IMR-90 (cell line): ENCODE measurements around the gene SLC6A16. TPM values are rescaled to one million over a fixed set of nuclear protein-coding genes. Genes with fewer than 3 reads are reported as not detected.

Experiments used
- ATAC-seq: fragments of 200-7000 bp; cut with Tn5 transposase; 2 replicates; pipeline ENCODE4 v1.9.1; 2020; ENCODE audit warnings: low read depth, mild to moderate bottlenecking, moderate library complexity
- BruUV-seq: library from RNA; stranded (reverse); fragments of 400-500 nt; replicated peaks from 2 replicates; lab custom pipeline; 2021; lab: Mats Ljungman, UMichigan
- CTCF ChIA-PET: fragments of 300-600 bp; formaldehyde crosslinking; extraction: SDS; loops from one replicate; lab custom pipeline; 2021; ENCODE audit warnings: antibody characterized with exemption; lab: Yijun Ruan, JAX
- POLR2A ChIA-PET: fragments of 300-600 bp; sonication (Branson Sonifier 250); formaldehyde crosslinking; loops from one replicate; lab custom pipeline; 2022; ENCODE audit warnings: antibody characterized with exemption; ENCODE audit not compliant: unreplicated experiment; lab: Charles Lee
- DNase-seq: peaks from one replicate; pipeline ENCODE4 v3.0.0; 2013
- H2AFZ ChIP-seq: replicated peaks from 2 replicates; pipeline ENCODE3; 2013; ENCODE audit warnings: low read length, mild to moderate bottlenecking; ENCODE audit not compliant: poor library complexity
- H2AK5ac ChIP-seq: 2 replicates; pipeline ENCODE4 v1.6.1; 2013; ENCODE audit warnings: low read depth, low read length, inconsistent platforms
- H2AK9ac ChIP-seq: replicated peaks from 2 replicates; pipeline ENCODE3; 2013; ENCODE audit warnings: mild to moderate bottlenecking, low read depth, low read length, moderate library complexity; ENCODE audit not compliant: poor library complexity
- H2BK120ac ChIP-seq: 2 replicates; pipeline ENCODE4 v1.6.1; 2013; ENCODE audit warnings: low read depth, low read length, inconsistent platforms
- H2BK15ac ChIP-seq: 3 replicates; pipeline ENCODE4 v1.6.1; 2013; ENCODE audit warnings: low read depth, low read length, inconsistent platforms
- H2BK20ac ChIP-seq: 2 replicates; pipeline ENCODE4 v1.6.1; 2013; ENCODE audit warnings: low read depth, mild to moderate bottlenecking, inconsistent platforms, low read length, moderate library complexity
- H2BK5ac ChIP-seq: 2 replicates; pipeline ENCODE4 v1.6.1; 2013; ENCODE audit warnings: mild to moderate bottlenecking, low read depth, low read length, inconsistent platforms; ENCODE audit not compliant: poor library complexity, severe bottlenecking
- H3K14ac ChIP-seq: replicated peaks from 2 replicates; pipeline ENCODE4 v1.6.1; 2013; ENCODE audit warnings: low read depth, low read length, inconsistent platforms
- H3K18ac ChIP-seq: 2 replicates; pipeline ENCODE4 v1.6.1; 2013; ENCODE audit warnings: low read depth, low read length, control low read depth
- H3K23ac ChIP-seq: 2 replicates; pipeline ENCODE4 v1.6.1; 2013; ENCODE audit warnings: low read depth, low read length, inconsistent platforms
- H3K27ac ChIP-seq: 2 replicates; pipeline ENCODE4 v1.5.1; 2013; ENCODE audit warnings: mild to moderate bottlenecking, control low read depth, low read length; ENCODE audit not compliant: insufficient read depth
- H3K27me3 ChIP-seq: 2 replicates; pipeline ENCODE4 v1.6.1; 2013; ENCODE audit warnings: low read length; ENCODE audit not compliant: control insufficient read depth, insufficient read depth
- H3K36me3 ChIP-seq: 2 replicates; pipeline ENCODE4 v1.6.1; 2013; ENCODE audit warnings: low read length, mixed read lengths; ENCODE audit not compliant: control insufficient read depth, insufficient read depth
- H3K4ac ChIP-seq: 2 replicates; pipeline ENCODE4 v1.6.1; 2013; ENCODE audit warnings: low read depth, low read length, inconsistent platforms
- H3K4me1 ChIP-seq: 2 replicates; pipeline ENCODE4 v1.6.1; 2013; ENCODE audit warnings: low read length, mixed read lengths; ENCODE audit not compliant: control insufficient read depth, insufficient read depth
- H3K4me2 ChIP-seq: 2 replicates; pipeline ENCODE4 v1.6.1; 2013; ENCODE audit warnings: low read depth, mild to moderate bottlenecking, control low read depth, low read length, moderate library complexity
- H3K4me3 ChIP-seq: 2 replicates; pipeline ENCODE4 v1.5.1; 2013; ENCODE audit warnings: low read depth, mild to moderate bottlenecking, control low read depth, low read length, moderate library complexity; ENCODE audit not compliant: insufficient read depth
- H3K56ac ChIP-seq: 2 replicates; pipeline ENCODE4 v1.6.1; 2013; ENCODE audit warnings: low read length, inconsistent platforms; ENCODE audit not compliant: insufficient read depth; ENCODE audit errors: extremely low read depth
- H3K79me1 ChIP-seq, 2 experiments: 2 replicates each; pipeline ENCODE4 v1.6.1; 2013; ENCODE audit warnings: low read length in 2 of 2, inconsistent platforms in 1 of 2, low read depth in 1 of 2
- H3K9ac ChIP-seq: 2 replicates; pipeline ENCODE4 v1.6.1; 2013; ENCODE audit warnings: low read depth, low read length, control low read depth
- H3K9me1 ChIP-seq: 2 replicates; pipeline ENCODE4 v1.6.1; 2013; ENCODE audit warnings: low read length, inconsistent platforms; ENCODE audit not compliant: insufficient read depth
- H3K9me3 ChIP-seq: 2 replicates; pipeline ENCODE4 v1.6.1; 2013; ENCODE audit warnings: low read length; ENCODE audit not compliant: control insufficient read depth, insufficient read depth
- H4K20me1 ChIP-seq: 2 replicates; pipeline ENCODE4 v1.6.1; 2013; ENCODE audit warnings: low read length, inconsistent platforms; ENCODE audit not compliant: insufficient read depth
- H4K5ac ChIP-seq: 2 replicates; pipeline ENCODE4 v1.6.1; 2013; ENCODE audit warnings: mild to moderate bottlenecking, low read depth, low read length, control low read depth
- H4K8ac ChIP-seq, 2 experiments: 2 replicates each; pipeline ENCODE4 v1.6.1; 2013; ENCODE audit warnings: low read depth in 2 of 2, low read length in 2 of 2, control low read depth in 1 of 2, inconsistent platforms in 1 of 2
- H4K91ac ChIP-seq: 2 replicates; pipeline ENCODE4 v1.6.1; 2013; ENCODE audit warnings: low read depth, low read length, inconsistent platforms; ENCODE audit not compliant: insufficient read depth
- BHLHE40 ChIP-seq: fragments of 150-350 bp; IDR thresholded peaks from 2 replicates; pipeline ENCODE4 v1.6.1; 2016; ENCODE audit warnings: mild to moderate bottlenecking, low read depth, low read length
- FOS ChIP-seq: fragments of 150-350 bp; IDR thresholded peaks from 2 replicates; pipeline ENCODE4 v1.6.1; 2016; ENCODE audit warnings: low read depth, low read length
- MAZ ChIP-seq: IDR thresholded peaks from 2 replicates; pipeline ENCODE4 v1.6.1; 2012; ENCODE audit warnings: low read depth, mild to moderate bottlenecking, low read length, improper control_type of control experiment, moderate library complexity, borderline replicate concordance
- NFE2L2 ChIP-seq: fragments of 150-350 bp; IDR thresholded peaks from 2 replicates; pipeline ENCODE4 v1.6.1; 2016; ENCODE audit warnings: low read depth, mild to moderate bottlenecking, low read length
- SMC3 ChIP-seq: fragments of 150-350 bp; IDR thresholded peaks from 2 replicates; pipeline ENCODE4 v1.6.1; 2016; ENCODE audit warnings: low read depth, mild to moderate bottlenecking, antibody characterized with exemption, low read length, moderate library complexity
- WGBS, 2 experiments: methylation state at CpG; one replicate each; pipeline versions ENCODE4 v1.1.5 to v1.1.7; 2013; ENCODE audit warnings: missing lambda C conversion rate in 2 of 2; ENCODE audit not compliant: insufficient read length in 1 of 2; ENCODE audit errors: extremely low coverage in 2 of 2; 5-methylcytosine and 5-hydroxymethylcytosine counted together
- dilution Hi-C: fragments of 300-500 bp; cut with HindIII; formaldehyde crosslinking; loops from one replicate; pipeline ENCODE4 v1.14.3; 2018; ENCODE audit warnings: low sequenced_read_pairs; ENCODE audit not compliant: unreplicated experiment
- in situ Hi-C: fragments of 300-500 bp; cut with MboI; formaldehyde crosslinking; loops from 3 replicates; pipeline ENCODE4 v1.14.3; 2019; ENCODE audit warnings: low sequenced_read_pairs, inconsistent platforms, mixed read lengths
- intact Hi-C: fragments of 100-400 bp; cut with micrococcal nuclease; formaldehyde crosslinking; loops from 2 replicates; pipeline ENCODE4 v1.10.0; 2022
- polyA plus RNA-seq, 3 experiments: library from polyadenylated mRNA; depleted of rRNA; stranded (reverse); fragments of >200 nt; gene quantifications; 2 replicates each; pipeline ENCODE4 v1.2.3, GENCODE V29; 2012; ENCODE audit warnings: low replicate concordance in 1 of 3
- total RNA-seq: library from RNA; depleted of rRNA; stranded (reverse); fragments of >200 nt; gene quantifications from 2 replicates; pipeline ENCODE4 v1.2.3, GENCODE V29; 2012
- TF ChIP-seq, protein P1 (sequence below): fragments of 150-350 bp; IDR thresholded peaks from 2 replicates; pipeline ENCODE4 v1.6.1; 2017; ENCODE audit warnings: mild to moderate bottlenecking, antibody characterized with exemption, low read length, low read depth
- TF ChIP-seq, protein P2 (sequence below): fragments of 150-350 bp; IDR thresholded peaks from 2 replicates; pipeline ENCODE4 v1.6.1; 2016; ENCODE audit warnings: low read depth, mild to moderate bottlenecking, low read length, moderate library complexity, borderline replicate concordance
- TF ChIP-seq, protein P3 (sequence below): conservative IDR thresholded peaks from 2 replicates; pipeline ENCODE4 v1.5.1; 2012; ENCODE audit warnings: mild to moderate bottlenecking, low read depth, low read length, improper control_type of control experiment

SLC6A16 gene
- total and polyA plus RNA-seq, 2 of the 4 experiments (the other 2 are of a cell fraction), result 0.18 to 0.89 TPM

GRCh38 chr19:49272204-49272603 lies 52.8 kb downstream of the SLC6A16 start:
- Histone ChIP-seq H2BK5ac (no peak overlapping the region), H3K79me1 (no peaks in the 10 kb centered on the region), H3K9me1 (no peaks in the 10 kb centered on the region), H2BK15ac (no peak overlapping the region), H2BK20ac (no peak overlapping the region; the same call in 1 of the 2 replicates), H3K9ac (no peak overlapping the region), H2BK120ac (no peak overlapping the region), H4K5ac (no peak overlapping the region), H3K4me3 (no peak overlapping the region), H3K27ac (no peak overlapping the region), H2AK5ac (no peak overlapping the region), H3K56ac (no peak overlapping the region), H3K4me2 (no peak overlapping the region), H3K14ac (no peak overlapping the region), H3K4ac (no peak overlapping the region), H2AK9ac (no peak overlapping the region), H3K4me1 (no peaks in the 10 kb centered on the region), H4K8ac (no peak overlapping the region), H3K36me3 (no peaks in the 10 kb centered on the region), H4K91ac (no peak overlapping the region), H2AFZ (no peak overlapping the region), H3K9me3 (no peaks in the 10 kb centered on the region; the same call in 1 of the 2 replicates), H4K20me1 (no peaks in the 10 kb centered on the region), H3K23ac (no peak overlapping the region), H3K27me3 (peaks cover 6% of the 10 kb centered on the region), H3K18ac (no peak overlapping the region)
- intact Hi-C loops (no loop called here), in situ Hi-C loops (loop anchor here (25.0 kb wide), 1 partner anchor 290 kb away; no protein-coding TSS in a partner anchor), dilution Hi-C loops (no loop called here)
- no CpG with 5 or more reads among the region's 4 CpGs for WGBS, 2 experiments
- ChIA-PET POLR2A (no interaction called here), CTCF (interaction anchor here (0.5 kb wide), 1 partner anchor 49 kb away, joined by 3 read pairs; no protein-coding TSS in a partner anchor)
- BruUV-seq, result no TSS peak
- ATAC-seq (no peak; the same call in 1 of the 2 replicates), DNase-seq (peak; percentile 57)
- TF ChIP-seq, protein P1, sequence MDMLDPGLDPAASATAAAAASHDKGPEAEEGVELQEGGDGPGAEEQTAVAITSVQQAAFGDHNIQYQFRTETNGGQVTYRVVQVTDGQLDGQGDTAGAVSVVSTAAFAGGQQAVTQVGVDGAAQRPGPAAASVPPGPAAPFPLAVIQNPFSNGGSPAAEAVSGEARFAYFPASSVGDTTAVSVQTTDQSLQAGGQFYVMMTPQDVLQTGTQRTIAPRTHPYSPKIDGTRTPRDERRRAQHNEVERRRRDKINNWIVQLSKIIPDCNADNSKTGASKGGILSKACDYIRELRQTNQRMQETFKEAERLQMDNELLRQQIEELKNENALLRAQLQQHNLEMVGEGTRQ, result no peak
- TF ChIP-seq MAZ (no peak), BHLHE40 (no peak; the same call in 1 of the 2 replicates), FOS (peak; percentile 29; the same call in 1 of the 2 replicates), NFE2L2 (no peak), SMC3 (no peak)
- TF ChIP-seq, protein P2, sequence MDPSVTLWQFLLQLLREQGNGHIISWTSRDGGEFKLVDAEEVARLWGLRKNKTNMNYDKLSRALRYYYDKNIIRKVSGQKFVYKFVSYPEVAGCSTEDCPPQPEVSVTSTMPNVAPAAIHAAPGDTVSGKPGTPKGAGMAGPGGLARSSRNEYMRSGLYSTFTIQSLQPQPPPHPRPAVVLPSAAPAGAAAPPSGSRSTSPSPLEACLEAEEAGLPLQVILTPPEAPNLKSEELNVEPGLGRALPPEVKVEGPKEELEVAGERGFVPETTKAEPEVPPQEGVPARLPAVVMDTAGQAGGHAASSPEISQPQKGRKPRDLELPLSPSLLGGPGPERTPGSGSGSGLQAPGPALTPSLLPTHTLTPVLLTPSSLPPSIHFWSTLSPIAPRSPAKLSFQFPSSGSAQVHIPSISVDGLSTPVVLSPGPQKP, result no peak
- TF ChIP-seq, protein P3, sequence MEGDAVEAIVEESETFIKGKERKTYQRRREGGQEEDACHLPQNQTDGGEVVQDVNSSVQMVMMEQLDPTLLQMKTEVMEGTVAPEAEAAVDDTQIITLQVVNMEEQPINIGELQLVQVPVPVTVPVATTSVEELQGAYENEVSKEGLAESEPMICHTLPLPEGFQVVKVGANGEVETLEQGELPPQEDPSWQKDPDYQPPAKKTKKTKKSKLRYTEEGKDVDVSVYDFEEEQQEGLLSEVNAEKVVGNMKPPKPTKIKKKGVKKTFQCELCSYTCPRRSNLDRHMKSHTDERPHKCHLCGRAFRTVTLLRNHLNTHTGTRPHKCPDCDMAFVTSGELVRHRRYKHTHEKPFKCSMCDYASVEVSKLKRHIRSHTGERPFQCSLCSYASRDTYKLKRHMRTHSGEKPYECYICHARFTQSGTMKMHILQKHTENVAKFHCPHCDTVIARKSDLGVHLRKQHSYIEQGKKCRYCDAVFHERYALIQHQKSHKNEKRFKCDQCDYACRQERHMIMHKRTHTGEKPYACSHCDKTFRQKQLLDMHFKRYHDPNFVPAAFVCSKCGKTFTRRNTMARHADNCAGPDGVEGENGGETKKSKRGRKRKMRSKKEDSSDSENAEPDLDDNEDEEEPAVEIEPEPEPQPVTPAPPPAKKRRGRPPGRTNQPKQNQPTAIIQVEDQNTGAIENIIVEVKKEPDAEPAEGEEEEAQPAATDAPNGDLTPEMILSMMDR, result no peak
